GM12891 (cell line): ENCODE data around the gene GLE1. TPM values are rescaled to one million over a fixed set of nuclear protein-coding genes. Genes with fewer than 3 reads are reported as not detected.

Experiments
- DNase-seq: peaks from one replicate; pipeline ENCODE4 v3.0.0; 2011; ENCODE audit warnings: low spot score; ENCODE audit not compliant: insufficient read length
- FAIRE-seq: peaks from 2 replicates; lab custom pipeline; 2011; peaks lifted over from hg19 to GRCh38; lab: Jason Lieb, UNC
- PAX5 ChIP-seq: IDR thresholded peaks from 2 replicates; pipeline ENCODE4 v1.6.1; 2011; ENCODE audit warnings: low read length, moderate library complexity, mild to moderate bottlenecking; ENCODE audit not compliant: insufficient read depth, severe bottlenecking
- POLR2A ChIP-seq: IDR thresholded peaks from 2 replicates; pipeline ENCODE4 v1.6.1; 2011; ENCODE audit warnings: low read depth, low read length, control low read depth
- POLR2AphosphoS5 ChIP-seq: IDR thresholded peaks from 2 replicates; pipeline ENCODE4 v1.6.1; 2011; ENCODE audit warnings: low read depth, low read length, control low read depth
- POU2F2 ChIP-seq: IDR thresholded peaks from 2 replicates; pipeline ENCODE4 v1.6.1; 2011; ENCODE audit warnings: low read depth, mild to moderate bottlenecking, control low read depth, low read length, moderate library complexity
- SPI1 ChIP-seq: IDR thresholded peaks from 2 replicates; pipeline ENCODE4 v1.6.1; 2011; ENCODE audit warnings: low read depth, low read length, control low read depth
- TAF1 ChIP-seq: IDR thresholded peaks from 2 replicates; pipeline ENCODE4 v1.6.1; 2011; ENCODE audit warnings: low read depth, low read length, control low read depth
- polyA plus RNA-seq: library from polyadenylated mRNA; unstranded; fragments of >200 nt; gene quantifications from one replicate; pipeline ENCODE4 v1.2.1, GENCODE V29; 2012; ENCODE audit warnings: low read depth, missing spikeins, inconsistent platforms; ENCODE audit not compliant: missing spikeins

GLE1 gene
- 22.4 TPM for polyA plus RNA-seq

DNA sequence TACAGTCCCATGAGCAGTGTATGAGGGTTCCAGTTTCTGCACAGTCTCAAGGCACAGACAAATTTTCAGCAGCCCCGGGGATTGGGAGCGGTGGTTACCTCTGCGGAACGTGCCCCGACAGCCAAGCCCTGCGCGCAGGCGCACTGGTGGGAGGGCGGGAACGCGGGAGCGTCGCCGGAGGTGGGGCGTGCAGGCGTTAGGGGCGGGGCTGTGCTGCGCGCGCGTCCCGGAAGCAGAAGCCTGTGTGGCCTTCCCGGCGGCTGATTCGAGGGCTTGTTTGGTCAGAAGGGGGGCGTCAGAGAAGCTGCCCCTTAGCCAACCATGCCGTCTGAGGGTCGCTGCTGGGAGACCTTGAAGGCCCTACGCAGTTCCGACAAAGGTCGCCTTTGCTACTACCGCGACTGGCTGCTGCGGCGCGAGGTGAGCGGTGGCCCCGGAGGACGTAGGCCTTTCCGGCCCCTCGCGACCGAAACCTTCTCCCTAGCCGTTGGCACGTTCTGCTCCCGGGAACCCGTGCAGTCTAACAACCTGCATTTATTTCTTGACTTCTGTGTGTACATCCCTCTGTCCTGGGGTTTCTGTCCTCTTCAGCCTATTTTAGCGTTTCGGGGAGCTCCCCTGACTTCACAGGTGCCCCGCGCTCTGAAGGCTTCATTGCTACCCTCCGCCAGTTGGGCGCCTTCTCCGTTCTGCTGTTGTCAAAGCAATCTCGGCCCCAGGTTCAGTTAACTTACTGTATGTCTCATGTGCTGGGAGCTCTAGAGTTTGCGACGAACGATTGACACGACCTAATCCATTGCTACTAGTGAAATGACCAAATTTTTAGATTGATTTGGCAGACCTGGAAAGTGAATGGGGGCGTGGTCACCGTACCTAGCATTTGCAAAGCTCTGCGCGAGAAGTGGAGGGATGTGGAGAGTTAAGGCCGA, at the start of gene GLE1:
Gene GLE1, plus strand, starts transcription at position 235 of the 929 bp plus-strand sequence. Its CDS starts 87 bp downstream, at position 322.
- TF ChIP-seq POLR2AphosphoS5 (peak; percentile 79), PAX5 (no peak), POU2F2 (no peak), TAF1 (peak; percentile 45; the same call in 1 of the 2 replicates), POLR2A (peak; percentile 80), SPI1 (no peak)
- FAIRE-seq (peak; percentile 98), DNase-seq (peak; percentile 96)

DNA sequence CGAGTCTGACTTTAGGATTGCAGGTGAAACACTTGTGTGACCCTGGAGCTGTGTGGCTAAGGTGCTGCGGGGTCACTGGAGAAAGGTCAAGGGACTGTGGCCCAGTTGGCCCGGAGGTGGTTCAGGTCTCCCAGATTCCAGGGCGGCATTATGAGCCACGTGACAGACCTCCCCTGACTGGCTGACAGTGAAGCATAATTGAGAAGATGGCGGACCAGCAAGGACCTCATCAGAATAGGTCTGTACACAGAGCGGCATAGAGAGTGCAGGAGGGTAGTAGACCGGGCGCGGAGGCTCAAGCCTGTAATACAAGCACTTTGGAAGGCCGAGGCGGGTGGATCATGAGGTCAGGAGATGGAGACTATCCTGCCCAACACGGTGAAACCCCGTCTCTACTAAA, 49.5 kb upstream of the GLE1 start:
- DNase-seq = no peak
- no peak for FAIRE-seq
- TF ChIP-seq SPI1 = no peak
- TF ChIP-seq PAX5 = no peak
- TF ChIP-seq POLR2A = no peak
- no peak for TF ChIP-seq TAF1
- no peak for TF ChIP-seq POLR2AphosphoS5
- TF ChIP-seq POU2F2 = no peak

DNA sequence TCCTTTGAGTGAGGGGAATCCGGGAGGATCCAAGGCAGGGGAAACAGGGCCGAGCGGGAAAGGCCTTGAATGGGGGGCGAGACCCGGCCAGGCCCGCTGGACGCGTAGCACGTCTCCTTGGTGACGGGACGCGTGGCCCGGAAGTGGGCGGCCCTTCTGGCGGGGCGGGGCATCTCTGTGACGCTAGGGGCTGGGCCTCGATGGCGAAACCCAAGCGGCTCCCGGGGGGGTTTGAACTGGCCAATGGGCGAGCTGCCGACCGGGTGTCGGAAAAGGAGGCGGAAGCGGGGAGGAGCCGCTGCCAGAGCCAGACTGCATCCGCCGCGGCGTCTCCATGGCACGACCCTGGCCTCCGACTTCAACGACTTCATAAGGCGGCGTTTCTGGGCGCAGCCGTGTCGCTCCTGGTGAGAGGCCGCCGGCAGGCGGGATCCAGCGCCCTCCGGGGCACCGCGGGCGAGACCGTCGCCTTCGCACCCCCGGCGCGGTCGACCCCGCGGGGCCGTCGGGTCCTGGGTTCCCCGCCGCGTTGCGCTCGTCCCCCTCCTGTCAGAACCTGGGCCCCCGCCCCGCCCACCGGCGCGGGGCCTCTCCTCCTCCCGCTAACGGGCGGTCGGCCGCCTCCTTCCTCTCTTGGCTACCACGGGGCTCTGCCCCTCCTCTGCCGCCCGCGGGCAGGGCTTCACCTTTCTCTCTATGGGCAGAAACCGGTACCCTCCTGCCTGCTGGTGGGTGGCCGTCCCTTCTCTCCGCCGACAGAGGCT, 48.5 kb upstream of the GLE1 start, which contains the start of gene ODF2:
Gene ODF2, plus strand, starts transcription at position 158 of the 764 bp plus-strand sequence. Its CDS starts 86 bp downstream, at position 244.
- TF ChIP-seq POU2F2 (no peak), PAX5 (no peak), TAF1 (peak; percentile 52; the same call in 1 of the 2 replicates), POLR2A (peak; percentile 68; the same call in 1 of the 2 replicates), SPI1 (no peak), POLR2AphosphoS5 (peak; percentile 73; the same call in 1 of the 2 replicates)
- FAIRE-seq (peak; percentile 96), DNase-seq (peak; percentile 100)

GRCh38 chr9:128456613-128457061, 47.9 kb upstream of the GLE1 start:
- FAIRE-seq = peak; percentile 83
- DNase-seq = peak; percentile 89
- TF ChIP-seq POLR2AphosphoS5 (no peak), POU2F2 (no peak), POLR2A (no peak), TAF1 (no peak), SPI1 (no peak), PAX5 (no peak)

DNA sequence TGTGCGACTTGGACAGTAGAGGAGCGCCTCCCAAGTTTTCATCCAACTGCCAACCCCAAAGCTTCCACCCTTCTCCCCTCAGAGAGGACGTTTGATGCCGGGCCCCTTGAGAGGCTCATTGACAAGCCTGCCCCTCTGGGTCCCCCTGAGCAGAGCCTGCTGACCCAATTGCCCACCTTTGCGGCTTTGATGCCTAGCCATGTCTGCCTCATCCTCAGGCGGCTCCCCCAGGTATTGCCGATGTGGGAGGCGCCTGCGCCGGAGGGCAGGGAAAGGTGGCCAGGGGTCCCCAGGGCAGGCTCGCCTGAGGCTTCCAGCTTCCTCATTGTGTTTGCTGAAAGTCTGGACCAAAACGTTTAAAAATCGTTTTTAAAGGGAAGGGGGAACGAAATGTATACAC, 47.3 kb upstream of the GLE1 start:
- TF ChIP-seq POU2F2 = no peak
- no peak for DNase-seq
- FAIRE-seq = no peak

- FAIRE-seq = no peak
- DNase-seq = no peak
- TF ChIP-seq PAX5 = no peak
- TF ChIP-seq TAF1 = no peak
- TF ChIP-seq POLR2AphosphoS5 = no peak
- TF ChIP-seq SPI1 = no peak
- no peak for TF ChIP-seq POLR2A
Measured at GRCh38 chr9:128459011-128459410, 45.5 kb upstream of the GLE1 start.

GRCh38 chr9:128469070-128469469, 35.4 kb upstream of the GLE1 start:
- DNase-seq (no peak), FAIRE-seq (peak; percentile 5)
- TF ChIP-seq SPI1 = no peak
- no peak for TF ChIP-seq PAX5
- no peak for TF ChIP-seq TAF1
- TF ChIP-seq POU2F2 = no peak
- no peak for TF ChIP-seq POLR2A
- TF ChIP-seq POLR2AphosphoS5 = no peak

DNA sequence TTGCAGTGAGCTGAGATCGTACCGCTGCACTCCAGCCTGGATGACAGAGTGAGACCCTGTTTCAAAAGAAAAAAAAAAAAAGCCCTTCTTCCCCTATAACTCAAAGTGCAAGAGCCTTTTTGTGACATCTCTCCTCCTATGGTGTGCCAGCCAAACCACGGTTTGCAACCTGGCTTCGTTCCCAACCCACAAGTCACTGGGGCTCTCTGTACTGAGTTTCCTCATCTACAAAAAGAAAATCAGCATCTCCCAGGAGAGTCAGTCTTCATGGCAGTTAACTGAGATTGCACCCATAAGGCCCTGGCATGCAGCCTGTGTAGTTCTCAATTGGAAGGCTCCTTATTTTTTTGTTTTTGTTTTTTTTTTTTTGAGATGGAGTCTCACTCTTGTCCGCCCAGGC, 34.0 kb upstream of the GLE1 start:
- no peak for FAIRE-seq
- TF ChIP-seq PAX5 = no peak
- TF ChIP-seq POU2F2 = no peak
- TF ChIP-seq TAF1 = no peak
- no peak for TF ChIP-seq POLR2AphosphoS5
- DNase-seq = no peak

DNA sequence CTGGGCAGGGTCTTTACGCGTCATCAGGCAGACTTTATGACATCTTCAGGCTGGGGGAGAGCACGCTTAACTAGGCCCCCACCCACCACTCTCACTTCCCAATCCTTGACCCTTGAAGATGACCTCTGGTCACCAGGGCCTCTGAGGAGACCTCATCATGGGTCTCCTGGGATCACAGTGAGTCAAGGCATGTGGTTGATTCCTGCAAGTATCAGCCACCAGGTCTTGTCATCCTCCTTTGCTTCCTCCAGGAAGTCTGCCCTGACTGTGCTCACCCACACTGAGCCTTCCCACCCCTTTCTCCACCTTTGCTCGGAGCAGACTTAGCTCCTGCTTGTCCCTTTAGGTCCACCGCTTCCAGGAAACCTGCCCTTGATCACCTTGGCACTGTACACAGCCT, 31.4 kb upstream of the GLE1 start:
- FAIRE-seq (no peak), DNase-seq (no peak)
- no peak for TF ChIP-seq POLR2AphosphoS5

GRCh38 chr9:128475867-128476266, 28.7 kb upstream of the GLE1 start:
- FAIRE-seq = no peak
- DNase-seq = no peak
- TF ChIP-seq POLR2AphosphoS5 (no peak), SPI1 (no peak), POU2F2 (no peak), TAF1 (no peak), POLR2A (no peak), PAX5 (no peak)
